Jurkat, Clone E6-1 (cell line): ENCODE data around the gene MELK.

Experiments used
- DNase-seq: peaks from one replicate; pipeline ENCODE4 v3.0.0-alpha.2; 2011; ENCODE audit warnings: low read depth, low spot score
- H3K4me3 ChIP-seq: 2 replicates; pipeline ENCODE4 v1.5.1; 2011; ENCODE audit warnings: mild to moderate bottlenecking, low read length, control low read depth, moderate library complexity

The MELK gene

GRCh38 chr9:36720043-36720442 lies 147.3 kb downstream of the MELK start:
- no peak overlapping the region for H3K4me3 ChIP-seq
- no peak for DNase-seq

DNA sequence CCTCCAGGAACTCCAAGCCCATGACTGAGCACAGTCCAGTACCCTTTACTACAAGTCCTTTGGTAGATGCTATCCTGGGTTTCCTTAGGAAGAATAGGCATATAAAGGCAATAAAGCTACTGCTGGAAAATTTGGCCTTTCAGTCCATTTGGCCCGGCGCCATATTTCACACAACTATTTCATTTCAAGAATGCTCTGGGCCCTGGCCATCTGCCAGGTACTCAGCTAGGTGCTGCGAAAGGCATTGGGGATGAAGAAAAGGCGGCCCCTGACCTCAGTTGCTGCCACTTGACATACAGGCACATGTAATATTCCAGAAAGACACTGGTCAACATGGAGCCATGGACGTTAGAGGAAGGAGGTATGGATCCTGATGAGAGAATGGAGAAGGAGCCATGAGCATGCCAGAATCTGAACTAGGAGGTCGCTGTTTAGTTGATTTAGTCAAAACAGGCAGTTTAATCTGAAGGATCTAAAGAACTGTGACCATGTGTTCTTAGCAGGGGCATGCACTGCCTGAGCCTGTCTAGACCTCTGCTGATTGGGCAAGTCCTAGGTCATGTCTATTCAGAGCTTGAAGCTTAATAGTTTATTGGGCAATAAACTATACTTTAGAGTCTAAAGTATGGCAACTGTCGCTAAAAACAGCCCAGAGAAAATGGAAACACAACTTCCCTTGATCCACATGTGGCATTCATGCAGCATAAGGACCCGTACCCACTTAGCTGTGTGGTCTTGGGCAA lies 149.3 kb downstream of the MELK start:
- no peak for DNase-seq
- no peak overlapping the region for H3K4me3 ChIP-seq

- no peak overlapping the region for H3K4me3 ChIP-seq
- no peak for DNase-seq
These were observed 153.2 kb downstream of the MELK start for GRCh38 chr9:36725777-36726356.
